HEK293 (cell line): ENCODE results near the gene STK10.
A peak's percentile ranks its signal among the peaks of the same experiment; 100 is the strongest.

Experiments
- CTCF ChIA-PET: fragments of 350-600 bp; formaldehyde crosslinking; extraction: SDS; loops from one replicate; lab custom pipeline; 2021; ENCODE audit warnings: antibody characterized with exemption; lab: Yijun Ruan, JAX
- POLR2A ChIA-PET: fragments of 300-600 bp; formaldehyde crosslinking; extraction: SDS; loops from one replicate; lab custom pipeline; 2020; ENCODE audit warnings: antibody characterized with exemption, inconsistent platforms; lab: Yijun Ruan, JAX
- H3K27ac ChIP-seq: fragments of 200-500 bp; sonication (Bioruptor generic); 2 replicates; pipeline ENCODE4 v1.5.1; 2014; ENCODE audit warnings: low read depth, low read length, control low read depth, inconsistent platforms; ENCODE audit errors: extremely low read depth
- H3K36me3 ChIP-seq, 2 experiments: fragments of 200-500 bp in 1 of 2; sonication (Bioruptor generic) in 1 of 2; 1 replicate in 1 of 2; 2 replicates in 1 of 2; pipeline ENCODE4 v1.5.1; 2014 to 2017; ENCODE audit warnings: inconsistent platforms in 2 of 2, low read length in 2 of 2; ENCODE audit not compliant: control insufficient read depth in 2 of 2, insufficient read depth in 1 of 2
- H3K4me1 ChIP-seq: fragments of 200-500 bp; sonication (Bioruptor generic); 2 replicates; pipeline ENCODE4 v1.5.1; 2014; ENCODE audit warnings: mild to moderate bottlenecking, low read length, inconsistent platforms; ENCODE audit not compliant: control insufficient read depth, insufficient read depth
- H3K4me3 ChIP-seq: 2 replicates; pipeline ENCODE4 v1.5.1; 2011; ENCODE audit warnings: low read depth, mild to moderate bottlenecking, control low read depth, low read length, moderate library complexity
- H3K9me3 ChIP-seq: fragments of 200-500 bp; sonication (Bioruptor generic); 2 replicates; pipeline ENCODE4 v1.5.1; 2014; ENCODE audit warnings: low read depth, low read length, inconsistent platforms; ENCODE audit not compliant: control insufficient read depth, insufficient read depth
- EGR2 ChIP-seq: fragments of 450-650 bp; formaldehyde crosslinking; IDR thresholded peaks from 2 replicates; pipeline ENCODE4 v1.5.1; 2016; ENCODE audit warnings: low read depth, missing biosample characterization, missing genetic modification characterization
- KLF7 ChIP-seq: fragments of 450-650 bp; formaldehyde crosslinking; IDR thresholded peaks from 2 replicates; pipeline ENCODE4 v1.5.1; 2016; ENCODE audit warnings: missing biosample characterization, missing genetic modification characterization, borderline replicate concordance
- MYNN ChIP-seq: fragments of 450-650 bp; formaldehyde crosslinking; IDR thresholded peaks from 2 replicates; pipeline ENCODE4 v1.5.1; 2016; ENCODE audit warnings: missing biosample characterization, missing genetic modification characterization, borderline replicate concordance
- ZFHX2 ChIP-seq: fragments of 450-650 bp; formaldehyde crosslinking; conservative IDR thresholded peaks from 2 replicates; pipeline ENCODE4 v1.5.1; 2016; ENCODE audit warnings: missing biosample characterization, missing genetic modification characterization
- ZNF114 ChIP-seq: fragments of 450-650 bp; formaldehyde crosslinking; IDR thresholded peaks from 2 replicates; pipeline ENCODE4 v1.5.0; 2017; ENCODE audit warnings: missing biosample characterization, missing genetic modification characterization
- ZNF155 ChIP-seq: fragments of 450-650 bp; formaldehyde crosslinking; IDR thresholded peaks from 2 replicates; pipeline ENCODE4 v1.5.1; 2016; ENCODE audit warnings: missing biosample characterization, missing genetic modification characterization
- ZNF274 ChIP-seq, 2 experiments: fragments of 200-500 bp in 1 of 2; fragments of 450-650 bp in 1 of 2; sonication (Bioruptor generic) in 1 of 2; formaldehyde crosslinking in 1 of 2; IDR thresholded peaks; 2 replicates each; pipeline versions ENCODE4 v1.5.1 to v1.6.1; 2014 to 2016; ENCODE audit warnings: borderline replicate concordance in 1 of 2, inconsistent platforms in 1 of 2, low read length in 1 of 2, missing biosample characterization in 1 of 2, missing genetic modification characterization in 1 of 2
- ZNF398 ChIP-seq: fragments of 450-650 bp; formaldehyde crosslinking; IDR thresholded peaks from 2 replicates; pipeline ENCODE4 v1.5.1; 2017; ENCODE audit warnings: missing biosample characterization, missing genetic modification characterization
- ZNF561 ChIP-seq: fragments of 450-650 bp; IDR thresholded peaks from 2 replicates; pipeline ENCODE4 v1.5.1; 2018; ENCODE audit warnings: missing biosample characterization, missing genetic modification characterization, borderline replicate concordance
- ZNF596 ChIP-seq: fragments of 450-650 bp; IDR thresholded peaks from 2 replicates; pipeline ENCODE4 v1.5.0; 2018; ENCODE audit warnings: missing biosample characterization, mild to moderate bottlenecking, missing genetic modification characterization, moderate library complexity
- ZNF654 ChIP-seq: fragments of 450-650 bp; formaldehyde crosslinking; IDR thresholded peaks from 2 replicates; pipeline ENCODE4 v1.5.1; 2016; ENCODE audit warnings: low read depth, missing biosample characterization, missing genetic modification characterization
- ZNF664 ChIP-seq: fragments of 450-650 bp; formaldehyde crosslinking; IDR thresholded peaks from 2 replicates; pipeline ENCODE4 v1.5.1; 2016; ENCODE audit warnings: missing biosample characterization, missing genetic modification characterization
- TF ChIP-seq, protein P1 (sequence below): fragments of 450-650 bp; formaldehyde crosslinking; IDR thresholded peaks from 2 replicates; pipeline ENCODE4 v1.5.1; 2016; ENCODE audit warnings: missing biosample characterization, missing genetic modification characterization
- TF ChIP-seq, protein P2 (sequence below): fragments of 450-650 bp; formaldehyde crosslinking; IDR thresholded peaks from 2 replicates; pipeline ENCODE4 v1.5.1; 2017; ENCODE audit warnings: missing biosample characterization, missing genetic modification characterization

Gene STK10

GRCh38 chr5:172082180-172082579 is 105.8 kb downstream of the STK10 start (continued):
- TF ChIP-seq, protein P1, sequence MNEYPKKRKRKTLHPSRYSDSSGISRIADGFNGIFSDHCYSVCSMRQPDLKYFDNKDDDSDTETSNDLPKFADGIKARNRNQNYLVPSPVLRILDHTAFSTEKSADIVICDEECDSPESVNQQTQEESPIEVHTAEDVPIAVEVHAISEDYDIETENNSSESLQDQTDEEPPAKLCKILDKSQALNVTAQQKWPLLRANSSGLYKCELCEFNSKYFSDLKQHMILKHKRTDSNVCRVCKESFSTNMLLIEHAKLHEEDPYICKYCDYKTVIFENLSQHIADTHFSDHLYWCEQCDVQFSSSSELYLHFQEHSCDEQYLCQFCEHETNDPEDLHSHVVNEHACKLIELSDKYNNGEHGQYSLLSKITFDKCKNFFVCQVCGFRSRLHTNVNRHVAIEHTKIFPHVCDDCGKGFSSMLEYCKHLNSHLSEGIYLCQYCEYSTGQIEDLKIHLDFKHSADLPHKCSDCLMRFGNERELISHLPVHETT (tag by site-specific recombination) = no peak
- no peak for TF ChIP-seq KLF7 (tag by site-specific recombination)
- no peak for TF ChIP-seq MYNN
- TF ChIP-seq ZNF274 (IDR thresholded peaks at IDR 0.05; ENCODE audit: low read length) = no peak
- TF ChIP-seq ZNF274 (tag by site-specific recombination; IDR thresholded peaks at IDR 0.05; ENCODE audit: borderline replicate concordance) = no peak
- no peak for TF ChIP-seq ZNF561

GRCh38 chr5:172079876-172080275 is 108.1 kb downstream of the STK10 start:
- Histone ChIP-seq H3K36me3 (peaks cover 0 to 7% of the 10 kb centered on the region in 2 experiments; a peak in 2 of 3 replicates), H3K9me3 (no peaks in the 10 kb centered on the region), H3K27ac (no peak overlapping the region)
- TF ChIP-seq ZNF654 (no peak), ZNF596 (no peak), ZNF664 (tag by site-specific recombination) (no peak), ZNF155 (tag by site-specific recombination) (no peak)
- TF ChIP-seq, all 188 proteins: peak for 0
- CTCF ChIA-PET = interaction anchor here (2.0 kb wide), 1 partner anchor 20 kb away, joined by 9 read pairs; no protein-coding TSS in a partner anchor
- Histone ChIP-seq H3K4me3 (no peak overlapping the region), H3K4me1 (no peaks in the 10 kb centered on the region)
- POLR2A ChIA-PET = no interaction called here

GRCh38 chr5:172078726-172079345 is 109.2 kb downstream of the STK10 start:
- POLR2A ChIA-PET = no interaction called here
- CTCF ChIA-PET = interaction anchor here (0.6 to 1.1 kb wide), 3 partner anchors 9 to 618 kb away, joined by 3 to 5 read pairs (median 3); no protein-coding TSS in a partner anchor
- H3K4me3 ChIP-seq = no peak overlapping the region
- TF ChIP-seq ZNF398 = peak; percentile 61; the same call in 1 of the 2 replicates
- no peak for TF ChIP-seq ZNF114
- TF ChIP-seq, protein P2, sequence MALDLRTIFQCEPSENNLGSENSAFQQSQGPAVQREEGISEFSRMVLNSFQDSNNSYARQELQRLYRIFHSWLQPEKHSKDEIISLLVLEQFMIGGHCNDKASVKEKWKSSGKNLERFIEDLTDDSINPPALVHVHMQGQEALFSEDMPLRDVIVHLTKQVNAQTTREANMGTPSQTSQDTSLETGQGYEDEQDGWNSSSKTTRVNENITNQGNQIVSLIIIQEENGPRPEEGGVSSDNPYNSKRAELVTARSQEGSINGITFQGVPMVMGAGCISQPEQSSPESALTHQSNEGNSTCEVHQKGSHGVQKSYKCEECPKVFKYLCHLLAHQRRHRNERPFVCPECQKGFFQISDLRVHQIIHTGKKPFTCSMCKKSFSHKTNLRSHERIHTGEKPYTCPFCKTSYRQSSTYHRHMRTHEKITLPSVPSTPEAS (tag by site-specific recombination) = 0 out of 2 replicates have a peak, but pooled peaks have one; percentile 9
- peak; percentile 90 for TF ChIP-seq ZFHX2
- peak; percentile 58 for TF ChIP-seq EGR2
- no peaks in the 10 kb centered on the region for H3K9me3 ChIP-seq
- H3K4me1 ChIP-seq = no peaks in the 10 kb centered on the region
- H3K27ac ChIP-seq = no peak overlapping the region
- H3K36me3 ChIP-seq = peaks cover 0 to 7% of the 10 kb centered on the region in 2 experiments; a peak in 2 of 3 replicates
